ENCODE measurements around the gene HMGXB4. TPM values are rescaled to one million over a fixed set of nuclear protein-coding genes. Genes with fewer than 3 reads are reported as not detected.

Gene HMGXB4
- total and polyA plus RNA-seq, 2 of the 13 experiments (the other 11 are each of a cell fraction or from before 2014, with no cell fraction given): 13.9 to 16.3 TPM

DNA sequence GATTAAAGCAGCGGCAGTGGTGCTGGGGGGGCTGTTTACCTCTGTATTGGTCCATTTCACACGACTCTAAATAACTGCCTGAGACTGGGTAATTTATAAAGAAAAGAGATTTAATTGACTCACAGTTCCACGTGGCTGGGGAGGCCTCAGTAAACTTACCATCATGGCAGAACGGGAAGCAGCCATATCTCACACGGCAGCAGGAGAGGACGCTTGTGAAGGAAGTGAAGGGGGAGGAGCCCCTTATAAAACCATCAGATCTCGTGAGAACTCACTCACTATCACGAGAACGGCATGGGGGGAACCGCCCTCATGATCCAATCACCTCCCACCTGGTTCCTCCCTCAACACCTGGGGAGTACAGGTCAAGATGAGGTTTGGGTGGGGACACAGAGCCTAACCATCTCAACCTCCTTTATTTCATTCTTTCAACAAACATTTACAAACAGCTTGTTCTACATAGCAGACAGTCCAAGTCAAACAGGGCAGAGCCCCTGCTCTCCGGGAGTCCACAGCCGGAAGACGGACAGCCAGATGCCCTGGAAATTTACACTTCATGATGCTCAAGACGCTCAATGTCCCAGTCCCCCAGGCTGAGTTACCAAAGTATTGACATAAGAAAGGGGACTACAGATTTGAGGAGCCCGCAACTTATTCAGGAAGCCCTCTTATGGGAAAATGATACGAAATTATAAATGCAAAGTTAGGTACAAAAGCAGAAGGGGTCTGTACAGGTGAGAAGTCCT lies 26.3 kb upstream of the HMGXB4 start (continued):
- TF ChIP-seq, protein P1, sequence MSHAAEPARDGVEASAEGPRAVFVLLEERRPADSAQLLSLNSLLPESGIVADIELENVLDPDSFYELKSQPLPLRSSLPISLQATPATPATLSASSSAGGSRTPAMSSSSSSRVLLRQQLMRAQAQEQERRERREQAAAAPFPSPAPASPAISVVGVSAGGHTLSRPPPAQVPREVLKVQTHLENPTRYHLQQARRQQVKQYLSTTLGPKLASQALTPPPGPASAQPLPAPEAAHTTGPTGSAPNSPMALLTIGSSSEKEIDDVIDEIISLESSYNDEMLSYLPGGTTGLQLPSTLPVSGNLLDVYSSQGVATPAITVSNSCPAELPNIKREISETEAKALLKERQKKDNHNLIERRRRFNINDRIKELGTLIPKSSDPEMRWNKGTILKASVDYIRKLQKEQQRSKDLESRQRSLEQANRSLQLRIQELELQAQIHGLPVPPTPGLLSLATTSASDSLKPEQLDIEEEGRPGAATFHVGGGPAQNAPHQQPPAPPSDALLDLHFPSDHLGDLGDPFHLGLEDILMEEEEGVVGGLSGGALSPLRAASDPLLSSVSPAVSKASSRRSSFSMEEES (CRISPR knock-in tag; IDR thresholded peaks at IDR 0.05): peak; percentile 25; the same call in 1 of the 2 replicates
- TF ChIP-seq ZNF337 (CRISPR knock-in tag; IDR thresholded peaks at IDR 0.05; ENCODE audit: borderline replicate concordance, low read depth): no peak
- TF ChIP-seq ZNF350 (CRISPR knock-in tag; IDR thresholded peaks at IDR 0.05; ENCODE audit: borderline replicate concordance, low read depth): no peak
- TF ChIP-seq ZNF83 (CRISPR knock-in tag; IDR thresholded peaks at IDR 0.05; ENCODE audit: borderline replicate concordance): no peak
- no peak for TF ChIP-seq ZC3H13 (CRISPR knock-in tag; IDR thresholded peaks at IDR 0.05)
- TF ChIP-seq ZNF616 (CRISPR knock-in tag; IDR thresholded peaks at IDR 0.05; ENCODE audit: low read depth): no peak
- TF ChIP-seq SAP130 (CRISPR knock-in tag; IDR thresholded peaks at IDR 0.05; ENCODE audit: low read depth): peak; percentile 57; the same call in 1 of the 2 replicates
- TF ChIP-seq ZNF136 (CRISPR knock-in tag; IDR thresholded peaks at IDR 0.05; ENCODE audit: low read depth): no peak
- TF ChIP-seq, protein P2, sequence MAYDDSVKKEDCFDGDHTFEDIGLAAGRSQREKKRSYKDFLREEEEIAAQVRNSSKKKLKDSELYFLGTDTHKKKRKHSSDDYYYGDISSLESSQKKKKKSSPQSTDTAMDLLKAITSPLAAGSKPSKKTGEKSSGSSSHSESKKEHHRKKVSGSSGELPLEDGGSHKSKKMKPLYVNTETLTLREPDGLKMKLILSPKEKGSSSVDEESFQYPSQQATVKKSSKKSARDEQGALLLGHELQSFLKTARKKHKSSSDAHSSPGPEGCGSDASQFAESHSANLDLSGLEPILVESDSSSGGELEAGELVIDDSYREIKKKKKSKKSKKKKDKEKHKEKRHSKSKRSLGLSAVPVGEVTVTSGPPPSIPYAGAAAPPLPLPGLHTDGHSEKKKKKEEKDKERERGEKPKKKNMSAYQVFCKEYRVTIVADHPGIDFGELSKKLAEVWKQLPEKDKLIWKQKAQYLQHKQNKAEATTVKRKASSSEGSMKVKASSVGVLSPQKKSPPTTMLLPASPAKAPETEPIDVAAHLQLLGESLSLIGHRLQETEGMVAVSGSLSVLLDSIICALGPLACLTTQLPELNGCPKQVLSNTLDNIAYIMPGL (CRISPR knock-in tag; IDR thresholded peaks at IDR 0.05; ENCODE audit: borderline replicate concordance in 1 of 2, low read depth in 1 of 2): 0 out of 4 replicates have a peak, but pooled peaks of 1 of the 2 experiments have one; percentile 3
- no peak for TF ChIP-seq ZNF546 (CRISPR knock-in tag; conservative IDR thresholded peaks at IDR 0.05)
- TF ChIP-seq ARNT (IDR thresholded peaks at IDR 0.05): no peak
- peak; percentile 31; the same call in 1 of the 2 replicates for TF ChIP-seq GATA4 (IDR thresholded peaks at IDR 0.05; ENCODE audit: borderline replicate concordance, low read depth)
- TF ChIP-seq TCF7 (IDR thresholded peaks at IDR 0.05; ENCODE audit: low read depth): no peak
- no peak for TF ChIP-seq NFATC3 (CRISPR knock-in tag; IDR thresholded peaks at IDR 0.05)
- no peak for TF ChIP-seq ZNF3 (CRISPR knock-in tag; IDR thresholded peaks at IDR 0.05)
- TF ChIP-seq, protein P3, sequence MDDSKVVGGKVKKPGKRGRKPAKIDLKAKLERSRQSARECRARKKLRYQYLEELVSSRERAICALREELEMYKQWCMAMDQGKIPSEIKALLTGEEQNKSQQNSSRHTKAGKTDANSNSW (CRISPR knock-in tag; IDR thresholded peaks at IDR 0.05; ENCODE audit: borderline replicate concordance): no peak
- no peak for TF ChIP-seq HNRNPK (IDR thresholded peaks at IDR 0.05; ENCODE audit: low read depth, low read length, poor library complexity, severe bottlenecking)
- no peak for TF ChIP-seq ZNF7 (CRISPR knock-in tag; IDR thresholded peaks at IDR 0.05)
- TF ChIP-seq, protein P4, sequence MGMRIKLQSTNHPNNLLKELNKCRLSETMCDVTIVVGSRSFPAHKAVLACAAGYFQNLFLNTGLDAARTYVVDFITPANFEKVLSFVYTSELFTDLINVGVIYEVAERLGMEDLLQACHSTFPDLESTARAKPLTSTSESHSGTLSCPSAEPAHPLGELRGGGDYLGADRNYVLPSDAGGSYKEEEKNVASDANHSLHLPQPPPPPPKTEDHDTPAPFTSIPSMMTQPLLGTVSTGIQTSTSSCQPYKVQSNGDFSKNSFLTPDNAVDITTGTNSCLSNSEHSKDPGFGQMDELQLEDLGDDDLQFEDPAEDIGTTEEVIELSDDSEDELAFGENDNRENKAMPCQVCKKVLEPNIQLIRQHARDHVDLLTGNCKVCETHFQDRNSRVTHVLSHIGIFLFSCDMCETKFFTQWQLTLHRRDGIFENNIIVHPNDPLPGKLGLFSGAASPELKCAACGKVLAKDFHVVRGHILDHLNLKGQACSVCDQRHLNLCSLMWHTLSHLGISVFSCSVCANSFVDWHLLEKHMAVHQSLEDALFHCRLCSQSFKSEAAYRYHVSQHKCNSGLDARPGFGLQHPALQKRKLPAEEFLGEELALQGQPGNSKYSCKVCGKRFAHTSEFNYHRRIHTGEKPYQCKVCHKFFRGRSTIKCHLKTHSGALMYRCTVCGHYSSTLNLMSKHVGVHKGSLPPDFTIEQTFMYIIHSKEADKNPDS (CRISPR knock-in tag; IDR thresholded peaks at IDR 0.05): no peak
- no peak for TF ChIP-seq TGIF2 (CRISPR knock-in tag; IDR thresholded peaks at IDR 0.05)
- TF ChIP-seq KLF13 (CRISPR knock-in tag; IDR thresholded peaks at IDR 0.05): no peak
- TF ChIP-seq CHD4 (IDR thresholded peaks at IDR 0.05; ENCODE audit: borderline replicate concordance, low read length): no peak
- no peak for TF ChIP-seq ZSCAN9 (CRISPR knock-in tag; IDR thresholded peaks at IDR 0.05; ENCODE audit: borderline replicate concordance)
- no peak for TF ChIP-seq ZNF550 (CRISPR knock-in tag; IDR thresholded peaks at IDR 0.05; ENCODE audit: borderline replicate concordance)
- TF ChIP-seq ZNF879 (CRISPR knock-in tag; IDR thresholded peaks at IDR 0.05): no peak
- TF ChIP-seq KDM1A (CRISPR knock-in tag; IDR thresholded peaks at IDR 0.05): no peak
- no peak for TF ChIP-seq ZNF564 (CRISPR knock-in tag; IDR thresholded peaks at IDR 0.05)

Data from HepG2 (cell line).